ENCODE measurements around the gene HPDL.

HPDL gene

GRCh38 chr1:45339789-45340558 is 13.3 kb downstream of the HPDL start, which contains the start of the genes MUTYH and TOE1:
TSS of gene MUTYH (minus strand) at chr1:45340440. CDS start at chr1:45334505, 5,935 bp downstream.
TSS of gene TOE1 (plus strand) at chr1:45340170. CDS start at chr1:45340253, 83 bp downstream.
- WGBS, 2 donors (ENCODE audit: extremely low coverage in 2 of 2, insufficient read length in 2 of 2, insufficient replicate concordance in 1 of 2), result no CpG with 5 or more reads among the region's 70 CpGs
- H3K36me3 ChIP-seq (replicated peaks in 1 of 2; ENCODE audit: control insufficient read depth in 2 of 2, insufficient read depth in 2 of 2, low read length in 2 of 2), result peaks cover 29 to 56% of the 10 kb centered on the region in 2 donors
- peak within 1 kb of the TSS; percentile 98 for H3K27ac ChIP-seq (replicated peaks; ENCODE audit: low read length)
- peak within 1 kb of the TSS; percentile 92 for H2AFZ ChIP-seq (ENCODE audit: low read length)
- no peak within 1 kb of the TSS for H3K4ac ChIP-seq (ENCODE audit: low read length)
- peak within 1 kb of the TSS; percentile 97 for H3K9ac ChIP-seq (ENCODE audit: low read depth, low read length, poor library complexity)
- H2BK15ac ChIP-seq (ENCODE audit: low read length), result peak within 1 kb of the TSS; percentile 61
- no peak within 1 kb of the TSS for H2BK5ac ChIP-seq (ENCODE audit: low read length)
- H3K4me2 ChIP-seq (ENCODE audit: insufficient read depth, low read length, poor library complexity, severe bottlenecking), result peak within 1 kb of the TSS; percentile 79
- H4K91ac ChIP-seq (ENCODE audit: low read depth, low read length, poor library complexity), result peak within 1 kb of the TSS; percentile 46
- DNase-seq (ENCODE audit: low spot score), result peak; percentile 87
- no peaks in the 10 kb centered on the region for H3K27me3 ChIP-seq (ENCODE audit: control insufficient read depth in 3 of 3, insufficient read depth in 3 of 3, low read depth in 1 of 3, low read length in 3 of 3)
- H2BK12ac ChIP-seq (ENCODE audit: low read length), result no peak within 1 kb of the TSS
- H3K79me1 ChIP-seq (ENCODE audit: low read depth, low read length), result peaks cover 11% of the 10 kb centered on the region
- H3K4me1 ChIP-seq (ENCODE audit: control insufficient read depth in 2 of 2, insufficient read depth in 1 of 2, low read depth in 1 of 2, low read length in 2 of 2), result peaks cover 6 to 12% of the 10 kb centered on the region in 2 donors
- H3K23ac ChIP-seq (ENCODE audit: low read depth, low read length, poor library complexity), result peak within 1 kb of the TSS; percentile 96
- peaks cover 0 to 2% of the 10 kb centered on the region in 2 donors for H3K9me3 ChIP-seq (replicated peaks in 1 of 2; ENCODE audit: control insufficient read depth in 2 of 2, insufficient read depth in 1 of 2, low read depth in 1 of 2, low read length in 2 of 2)
- H4K8ac ChIP-seq (ENCODE audit: low read depth, low read length), result no peak within 1 kb of the TSS
- peak within 1 kb of the TSS; percentile 100 for H3K18ac ChIP-seq (ENCODE audit: low read length)
- peak within 1 kb of the TSS; percentile 91 for H3K14ac ChIP-seq (ENCODE audit: low read length)
- H2BK120ac ChIP-seq (ENCODE audit: low read depth, low read length), result peak within 1 kb of the TSS; percentile 67
- H2AK5ac ChIP-seq (ENCODE audit: low read depth, low read length), result peak within 1 kb of the TSS; percentile 42
- peak within 1 kb of the TSS; percentile 80 to 83 for H3K4me3 ChIP-seq (ENCODE audit: low read length in 2 of 2)

GRCh38 chr1:45340816-45341466 is 14.2 kb downstream of the HPDL start:
- no peak overlapping the region for H2BK120ac ChIP-seq (ENCODE audit: low read depth, low read length)
- no peak for DNase-seq (ENCODE audit: low spot score)
- H3K9me3 ChIP-seq (replicated peaks in 1 of 2; ENCODE audit: control insufficient read depth in 2 of 2, insufficient read depth in 1 of 2, low read depth in 1 of 2, low read length in 2 of 2), result peaks cover 0 to 2% of the 10 kb centered on the region in 2 donors
- no peak overlapping the region for H2BK12ac ChIP-seq (ENCODE audit: low read length)
- no peak overlapping the region for H4K91ac ChIP-seq (ENCODE audit: low read depth, low read length, poor library complexity)
- peaks cover 6 to 12% of the 10 kb centered on the region in 2 donors for H3K4me1 ChIP-seq (ENCODE audit: control insufficient read depth in 2 of 2, insufficient read depth in 1 of 2, low read depth in 1 of 2, low read length in 2 of 2)
- H3K36me3 ChIP-seq (replicated peaks in 1 of 2; ENCODE audit: control insufficient read depth in 2 of 2, insufficient read depth in 2 of 2, low read length in 2 of 2), result peaks cover 29 to 57% of the 10 kb centered on the region in 2 donors
- peaks cover 11% of the 10 kb centered on the region for H3K79me1 ChIP-seq (ENCODE audit: low read depth, low read length)
- no peak overlapping the region for H4K8ac ChIP-seq (ENCODE audit: low read depth, low read length)
- H3K9ac ChIP-seq (ENCODE audit: low read depth, low read length, poor library complexity), result peak overlapping the region; percentile 5
- H3K4me2 ChIP-seq (ENCODE audit: insufficient read depth, low read length, poor library complexity, severe bottlenecking), result peak overlapping the region; percentile 79
- no peak overlapping the region for H2BK5ac ChIP-seq (ENCODE audit: low read length)
- no peak overlapping the region for H3K23ac ChIP-seq (ENCODE audit: low read depth, low read length, poor library complexity)
- H3K18ac ChIP-seq (ENCODE audit: low read length), result no peak overlapping the region
- H2BK15ac ChIP-seq (ENCODE audit: low read length), result no peak overlapping the region
- no peak overlapping the region for H3K27ac ChIP-seq (replicated peaks; ENCODE audit: low read length)
- H2AK5ac ChIP-seq (ENCODE audit: low read depth, low read length), result peak overlapping the region; percentile 18
- no peak overlapping the region for H3K4ac ChIP-seq (ENCODE audit: low read length)
- WGBS, 2 donors (ENCODE audit: extremely low coverage in 2 of 2, insufficient read length in 2 of 2, insufficient replicate concordance in 1 of 2), result no CpG with 5 or more reads among the region's 6 CpGs
- no peaks in the 10 kb centered on the region for H3K27me3 ChIP-seq (ENCODE audit: control insufficient read depth in 3 of 3, insufficient read depth in 3 of 3, low read depth in 1 of 3, low read length in 3 of 3)
- H3K4me3 ChIP-seq (ENCODE audit: low read length in 2 of 2), result peak overlapping the region; percentile 80 to 83
- no peak overlapping the region for H3K14ac ChIP-seq (ENCODE audit: low read length)
- H2AFZ ChIP-seq (ENCODE audit: low read length), result peak overlapping the region; percentile 92

- no peak overlapping the region for H3K4me3 ChIP-seq (ENCODE audit: low read length in 2 of 2)
- no peak overlapping the region for H2AFZ ChIP-seq (ENCODE audit: low read length)
- no peak overlapping the region for H3K4ac ChIP-seq (ENCODE audit: low read length)
- H3K23ac ChIP-seq (ENCODE audit: low read depth, low read length, poor library complexity), result no peak overlapping the region
- H2BK12ac ChIP-seq (ENCODE audit: low read length), result no peak overlapping the region
- no peak overlapping the region for H3K14ac ChIP-seq (ENCODE audit: low read length)
- H2AK5ac ChIP-seq (ENCODE audit: low read depth, low read length), result no peak overlapping the region
- H3K9me3 ChIP-seq (replicated peaks in 1 of 2; ENCODE audit: control insufficient read depth in 2 of 2, insufficient read depth in 1 of 2, low read depth in 1 of 2, low read length in 2 of 2), result no peaks in the 10 kb centered on the region
- H2BK120ac ChIP-seq (ENCODE audit: low read depth, low read length), result no peak overlapping the region
- H4K8ac ChIP-seq (ENCODE audit: low read depth, low read length), result no peak overlapping the region
- H3K27me3 ChIP-seq (ENCODE audit: control insufficient read depth in 3 of 3, insufficient read depth in 3 of 3, low read depth in 1 of 3, low read length in 3 of 3), result no peaks in the 10 kb centered on the region
- H3K4me2 ChIP-seq (ENCODE audit: insufficient read depth, low read length, poor library complexity, severe bottlenecking), result no peak overlapping the region
- H2BK15ac ChIP-seq (ENCODE audit: low read length), result no peak overlapping the region
- no peak overlapping the region for H3K27ac ChIP-seq (replicated peaks; ENCODE audit: low read length)
- WGBS, 2 donors (ENCODE audit: extremely low coverage in 2 of 2, insufficient read length in 2 of 2, insufficient replicate concordance in 1 of 2), result no CpG with 5 or more reads among the region's 2 CpGs
- peaks cover 26 to 47% of the 10 kb centered on the region in 2 donors for H3K36me3 ChIP-seq (replicated peaks in 1 of 2; ENCODE audit: control insufficient read depth in 2 of 2, insufficient read depth in 2 of 2, low read length in 2 of 2)
- no peak overlapping the region for H3K18ac ChIP-seq (ENCODE audit: low read length)
- no peak overlapping the region for H3K9ac ChIP-seq (ENCODE audit: low read depth, low read length, poor library complexity)
- H3K4me1 ChIP-seq (ENCODE audit: control insufficient read depth in 2 of 2, insufficient read depth in 1 of 2, low read depth in 1 of 2, low read length in 2 of 2), result peaks cover 8 to 10% of the 10 kb centered on the region in 2 donors
- H2BK5ac ChIP-seq (ENCODE audit: low read length), result no peak overlapping the region
- DNase-seq (ENCODE audit: low spot score), result no peak
- H3K79me1 ChIP-seq (ENCODE audit: low read depth, low read length), result peaks cover 4% of the 10 kb centered on the region
- no peak overlapping the region for H4K91ac ChIP-seq (ENCODE audit: low read depth, low read length, poor library complexity)
Observed at GRCh38 chr1:45344499-45344898, 17.8 kb downstream of the HPDL start.

- no peak overlapping the region for H3K4me2 ChIP-seq (ENCODE audit: insufficient read depth, low read length, poor library complexity, severe bottlenecking)
- no peak overlapping the region for H4K8ac ChIP-seq (ENCODE audit: low read depth, low read length)
- no peaks in the 10 kb centered on the region for H3K27me3 ChIP-seq (ENCODE audit: control insufficient read depth in 3 of 3, insufficient read depth in 3 of 3, low read depth in 1 of 3, low read length in 3 of 3)
- H3K9ac ChIP-seq (ENCODE audit: low read depth, low read length, poor library complexity), result no peak overlapping the region
- no peak overlapping the region for H2BK5ac ChIP-seq (ENCODE audit: low read length)
- H3K4ac ChIP-seq (ENCODE audit: low read length), result no peak overlapping the region
- H4K91ac ChIP-seq (ENCODE audit: low read depth, low read length, poor library complexity), result no peak overlapping the region
- no peak overlapping the region for H3K23ac ChIP-seq (ENCODE audit: low read depth, low read length, poor library complexity)
- peaks cover 26 to 47% of the 10 kb centered on the region in 2 donors for H3K36me3 ChIP-seq (replicated peaks in 1 of 2; ENCODE audit: control insufficient read depth in 2 of 2, insufficient read depth in 2 of 2, low read length in 2 of 2)
- H3K4me1 ChIP-seq (ENCODE audit: control insufficient read depth in 2 of 2, insufficient read depth in 1 of 2, low read depth in 1 of 2, low read length in 2 of 2), result peaks cover 8 to 10% of the 10 kb centered on the region in 2 donors
- H3K4me3 ChIP-seq (ENCODE audit: low read length in 2 of 2), result no peak overlapping the region
- no peak overlapping the region for H2BK120ac ChIP-seq (ENCODE audit: low read depth, low read length)
- no peak for DNase-seq (ENCODE audit: low spot score)
- no peak overlapping the region for H2AK5ac ChIP-seq (ENCODE audit: low read depth, low read length)
- peaks cover 4% of the 10 kb centered on the region for H3K79me1 ChIP-seq (ENCODE audit: low read depth, low read length)
- H2AFZ ChIP-seq (ENCODE audit: low read length), result no peak overlapping the region
- no CpG with 5 or more reads among the region's 13 CpGs for WGBS, 2 donors (ENCODE audit: extremely low coverage in 2 of 2, insufficient read length in 2 of 2, insufficient replicate concordance in 1 of 2)
- H2BK15ac ChIP-seq (ENCODE audit: low read length), result no peak overlapping the region
- no peak overlapping the region for H3K18ac ChIP-seq (ENCODE audit: low read length)
- no peak overlapping the region for H2BK12ac ChIP-seq (ENCODE audit: low read length)
- no peak overlapping the region for H3K27ac ChIP-seq (replicated peaks; ENCODE audit: low read length)
- H3K14ac ChIP-seq (ENCODE audit: low read length), result no peak overlapping the region
- H3K9me3 ChIP-seq (replicated peaks in 1 of 2; ENCODE audit: control insufficient read depth in 2 of 2, insufficient read depth in 1 of 2, low read depth in 1 of 2, low read length in 2 of 2), result no peaks in the 10 kb centered on the region
Observed at GRCh38 chr1:45345014-45345413, 18.3 kb downstream of the HPDL start.
